Stimulated activated CD4-positive, alpha-beta T cell treated with anti-CD3 and anti-CD28 coated beads, Interleukin-12 subunit alpha, Interleukin-12 subunit beta, amount 100 ng/mL, for 4 hours (primary cell): Measurements from ENCODE around the gene KRT85.

Experiments
- DNase-seq: peaks from one replicate; pipeline ENCODE4 v3.0.0-alpha.2; 2020

The KRT85 gene

DNA sequence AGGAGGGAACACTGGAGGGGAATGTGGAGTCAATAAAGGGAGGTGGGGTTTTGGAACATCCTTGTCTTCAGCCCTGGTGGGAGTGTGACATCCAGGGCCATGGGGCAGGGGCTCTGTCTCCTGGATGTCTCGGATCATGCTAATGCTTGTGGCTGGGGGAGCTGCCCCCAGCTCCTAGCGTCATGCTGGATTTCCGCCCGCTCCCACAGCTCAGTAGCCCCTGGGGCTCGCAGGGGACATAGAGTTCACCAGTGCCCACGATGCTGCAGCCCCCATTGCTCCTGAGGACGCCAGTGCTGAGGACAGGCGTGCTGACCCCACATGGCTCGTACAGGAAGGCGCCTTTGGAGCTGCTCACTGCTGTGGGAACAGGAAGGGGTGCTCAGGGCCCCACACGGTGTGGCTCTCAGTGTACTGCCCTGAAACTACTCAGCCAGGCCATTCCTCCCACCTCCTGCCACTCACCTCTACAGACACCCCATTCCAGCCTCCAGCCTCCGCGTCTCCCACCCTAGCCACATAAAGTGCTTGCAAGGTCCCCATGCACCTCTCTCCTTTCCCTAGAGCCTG is 27.6 kb upstream of the KRT85 start:
- DNase-seq, result no peak

DNA sequence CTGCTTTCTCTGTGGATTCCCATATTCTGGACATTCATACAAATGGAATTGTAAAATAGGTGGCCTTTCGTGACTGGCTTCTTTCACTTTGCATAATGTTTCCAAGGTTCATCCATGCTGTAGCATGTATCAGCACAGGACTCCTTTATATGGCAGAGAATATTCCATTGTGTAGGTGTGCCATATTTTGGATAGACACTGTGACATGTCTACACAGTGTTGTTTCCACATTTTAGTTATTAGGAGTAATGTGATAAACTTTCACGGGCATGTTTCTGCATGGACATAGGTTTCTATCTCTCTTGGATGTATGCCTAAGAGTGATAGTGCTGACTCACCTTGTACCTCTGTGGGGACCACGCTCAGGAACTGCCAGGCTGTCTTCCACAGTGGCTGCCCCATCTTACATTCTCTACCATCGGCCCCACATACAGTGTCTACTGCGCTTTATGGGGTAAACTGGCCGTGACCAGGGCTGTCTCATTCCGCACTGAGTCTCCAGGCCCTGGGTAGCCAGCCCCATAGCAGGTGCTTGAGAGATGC is 25.3 kb upstream of the KRT85 start:
- DNase-seq, result no peak

DNA sequence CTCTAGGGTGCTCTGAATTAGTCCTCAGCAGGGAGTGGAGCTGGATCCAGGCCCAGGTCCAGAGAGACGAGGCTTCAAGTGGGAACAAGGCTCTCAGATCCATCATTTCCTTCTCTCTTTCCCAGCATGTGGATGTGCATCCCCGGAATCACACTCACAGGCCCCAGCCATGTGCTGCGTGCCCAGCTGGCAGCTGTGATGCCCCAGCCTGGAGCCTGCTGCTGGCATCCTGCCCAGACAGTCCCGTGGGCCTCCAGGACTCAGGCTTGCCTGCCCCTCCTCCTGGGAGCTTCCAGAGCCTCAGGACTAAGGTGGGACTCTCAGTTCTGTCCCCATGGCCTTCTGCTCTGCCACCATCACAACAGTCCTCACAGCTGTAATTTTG is 24.3 kb upstream of the KRT85 start:
- DNase-seq, result no peak

DNA sequence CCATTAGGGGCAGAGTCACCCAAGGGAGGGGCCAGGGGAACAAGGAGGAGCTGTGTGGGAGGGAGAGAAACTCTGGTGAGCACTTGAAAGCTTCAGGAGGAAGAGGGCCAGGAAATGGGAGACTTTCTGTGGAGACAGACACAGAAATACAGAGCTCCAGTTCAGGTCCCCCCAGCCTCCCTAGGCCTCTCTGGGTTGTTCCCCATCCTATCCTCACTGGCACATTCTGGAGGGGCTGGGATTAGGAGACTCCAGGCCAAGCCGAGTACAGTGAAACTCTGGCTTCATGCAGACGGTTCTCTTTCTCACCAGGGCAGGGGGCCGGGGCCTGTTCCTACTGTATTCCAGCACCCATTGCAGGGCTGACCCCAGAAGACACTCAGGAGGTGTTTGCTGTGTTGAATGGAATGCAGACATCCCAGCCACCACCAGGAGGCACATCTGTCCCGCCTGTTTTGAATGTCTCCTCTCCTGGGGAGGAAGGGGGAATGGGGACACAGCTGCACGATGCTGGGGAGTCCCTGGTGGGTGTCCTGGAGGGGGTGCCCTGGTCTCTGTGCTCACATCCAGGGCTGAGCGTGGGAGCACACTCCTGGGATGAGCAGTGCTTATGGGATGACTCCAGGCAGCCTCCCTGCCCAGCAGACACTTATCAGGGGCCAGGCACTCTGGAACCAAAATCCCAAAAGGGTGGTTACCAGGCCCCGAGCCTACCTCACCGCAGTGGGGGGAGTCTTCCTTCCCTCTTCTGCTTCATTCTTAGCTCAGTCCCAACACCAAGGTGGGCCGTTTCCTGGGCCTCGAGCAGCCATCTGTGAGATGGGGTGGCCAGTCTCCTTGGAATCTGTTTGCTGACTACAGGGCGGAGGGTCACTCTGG is 23.7 kb upstream of the KRT85 start:
- no peak for DNase-seq

DNA sequence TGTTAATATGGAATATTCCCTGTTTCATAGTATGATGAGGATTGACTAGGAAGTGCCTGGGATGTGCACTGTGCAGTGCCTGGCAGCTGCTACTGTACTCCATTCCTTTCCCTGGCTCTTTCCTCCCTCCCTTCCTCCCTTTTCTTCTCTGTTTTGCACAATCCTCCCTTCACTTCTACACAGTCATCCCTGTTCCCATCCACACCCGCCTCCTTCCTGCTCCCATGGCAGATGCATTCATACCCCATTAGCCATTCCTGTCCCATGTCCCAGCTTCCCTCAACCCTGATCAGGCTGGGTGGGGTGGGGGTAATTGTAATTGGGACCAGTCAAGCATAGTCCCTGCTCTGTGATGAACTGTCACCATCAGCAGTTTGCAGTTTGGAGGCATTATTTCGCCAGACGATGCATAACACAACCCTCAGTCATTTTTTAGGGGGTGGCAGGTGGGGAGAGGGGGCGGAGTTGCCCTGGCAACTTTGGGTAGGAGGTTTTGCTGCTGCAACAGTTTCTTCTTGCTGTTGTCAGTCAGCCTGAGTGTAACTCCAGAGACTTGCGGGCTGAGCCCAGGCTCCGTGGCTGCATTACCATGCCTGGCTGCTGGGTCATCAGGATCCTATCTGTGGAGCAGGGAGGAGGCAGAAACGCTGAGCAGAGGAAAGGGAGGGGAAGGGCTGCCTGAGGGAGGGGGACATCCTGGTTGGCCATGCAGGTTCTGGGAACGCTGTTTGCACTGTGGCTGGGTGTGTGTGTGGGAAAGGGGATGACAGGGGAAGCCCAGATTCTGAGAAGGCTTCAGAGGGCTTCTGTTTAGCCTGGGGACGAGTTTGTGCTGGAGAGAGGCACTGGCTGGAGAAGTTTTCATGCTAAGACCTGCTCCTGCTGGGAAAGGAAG is 22.3 kb upstream of the KRT85 start:
- no peak for DNase-seq

- DNase-seq, result no peak
These were observed 20.6 kb upstream of the KRT85 start for GRCh38 chr12:52387859-52388258.

- no peak for DNase-seq
These were observed 18.0 kb upstream of the KRT85 start, which contains the start of gene KRT84 for GRCh38 chr12:52385226-52385702. Gene KRT84 (minus strand): TSS chr12:52385652. CDS start chr12:52385585, 67 bp downstream.

DNA sequence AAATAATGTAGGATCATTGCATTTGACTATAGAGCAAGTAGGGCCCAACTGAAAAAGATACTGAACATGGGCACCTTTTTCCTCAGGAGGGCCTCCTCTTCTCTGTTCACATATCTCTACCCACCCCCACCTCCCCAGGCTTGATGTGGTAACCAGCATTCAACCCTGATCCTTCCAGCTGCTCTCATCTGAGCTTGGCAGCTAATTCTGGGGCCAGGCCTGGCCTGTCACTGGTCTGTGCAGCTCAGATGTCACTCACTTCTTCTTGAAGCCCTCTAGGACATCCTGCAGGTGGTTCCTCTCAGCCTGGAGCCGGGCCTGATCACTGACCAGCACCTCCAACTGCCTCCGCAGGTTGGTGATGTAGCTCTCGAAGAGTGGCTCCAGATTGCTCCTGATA is 16.1 kb upstream of the KRT85 start:
- DNase-seq, result no peak

DNA sequence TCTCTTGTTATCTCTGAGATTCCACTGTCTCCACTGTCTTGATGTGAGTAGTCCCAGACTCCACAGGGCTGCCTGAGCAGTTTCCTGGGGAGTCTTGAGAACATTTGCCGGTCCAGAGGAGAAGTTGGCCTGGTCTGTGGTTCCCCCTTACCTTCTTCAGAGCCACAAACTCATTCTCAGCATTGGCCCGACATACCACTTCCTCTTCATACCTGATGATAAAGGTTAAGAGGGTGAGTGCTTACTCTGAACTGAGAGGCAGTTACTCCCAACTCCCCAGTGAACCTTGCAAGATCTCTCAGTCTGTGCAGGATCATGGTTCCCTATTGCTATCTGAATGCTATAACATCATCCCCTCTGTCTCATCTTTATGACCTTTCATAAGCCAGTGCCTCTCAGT is 15.6 kb upstream of the KRT85 start:
- DNase-seq, result no peak

GRCh38 chr12:52381206-52381605 is 13.9 kb upstream of the KRT85 start:
- no peak for DNase-seq

DNA sequence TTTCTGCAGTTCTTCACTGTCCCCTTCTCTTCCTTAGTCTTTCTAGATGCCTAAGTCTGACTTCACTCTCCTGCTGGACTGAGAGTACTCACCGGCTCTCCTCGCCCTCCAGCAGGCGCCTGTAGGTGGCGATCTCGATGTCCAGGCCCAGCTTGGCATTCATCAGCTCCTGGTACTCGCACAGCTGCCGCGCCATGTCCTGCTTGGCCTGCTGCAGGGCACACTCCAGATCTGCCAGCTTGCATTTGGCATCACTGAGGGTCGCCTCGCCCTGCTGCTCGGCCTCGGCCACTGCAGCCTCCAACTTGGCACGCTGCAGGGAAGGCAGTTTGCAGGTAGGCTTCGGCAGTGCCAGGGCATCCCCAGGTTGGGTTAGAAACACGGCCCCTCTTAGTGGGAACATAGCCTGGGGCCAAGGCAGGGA is 13.0 kb upstream of the KRT85 start:
- no peak for DNase-seq

GRCh38 chr12:52379536-52379935 is 12.3 kb upstream of the KRT85 start:
- no peak for DNase-seq

- no peak for DNase-seq
These were observed 10.8 kb upstream of the KRT85 start for GRCh38 chr12:52378091-52378490.

DNA sequence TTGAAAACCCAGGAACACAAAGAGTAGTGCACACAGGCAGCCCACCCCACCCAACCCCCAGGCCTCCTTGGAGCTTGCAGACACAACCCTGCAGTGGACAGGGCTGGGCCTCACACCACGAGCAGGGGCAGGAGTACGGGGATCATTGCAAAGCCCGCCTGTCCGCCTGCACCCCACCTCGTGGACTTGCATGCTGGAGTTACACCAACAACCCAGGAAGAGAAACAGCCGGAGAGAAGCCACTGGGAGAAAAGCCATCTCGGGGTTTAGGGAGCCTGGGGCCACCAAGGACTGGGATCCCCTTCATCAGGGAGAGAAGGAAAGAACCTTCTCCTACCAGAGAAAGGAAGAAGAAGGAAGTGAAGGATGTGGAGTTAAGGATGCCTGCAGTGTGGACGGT is 10.0 kb upstream of the KRT85 start:
- no peak for DNase-seq

DNA sequence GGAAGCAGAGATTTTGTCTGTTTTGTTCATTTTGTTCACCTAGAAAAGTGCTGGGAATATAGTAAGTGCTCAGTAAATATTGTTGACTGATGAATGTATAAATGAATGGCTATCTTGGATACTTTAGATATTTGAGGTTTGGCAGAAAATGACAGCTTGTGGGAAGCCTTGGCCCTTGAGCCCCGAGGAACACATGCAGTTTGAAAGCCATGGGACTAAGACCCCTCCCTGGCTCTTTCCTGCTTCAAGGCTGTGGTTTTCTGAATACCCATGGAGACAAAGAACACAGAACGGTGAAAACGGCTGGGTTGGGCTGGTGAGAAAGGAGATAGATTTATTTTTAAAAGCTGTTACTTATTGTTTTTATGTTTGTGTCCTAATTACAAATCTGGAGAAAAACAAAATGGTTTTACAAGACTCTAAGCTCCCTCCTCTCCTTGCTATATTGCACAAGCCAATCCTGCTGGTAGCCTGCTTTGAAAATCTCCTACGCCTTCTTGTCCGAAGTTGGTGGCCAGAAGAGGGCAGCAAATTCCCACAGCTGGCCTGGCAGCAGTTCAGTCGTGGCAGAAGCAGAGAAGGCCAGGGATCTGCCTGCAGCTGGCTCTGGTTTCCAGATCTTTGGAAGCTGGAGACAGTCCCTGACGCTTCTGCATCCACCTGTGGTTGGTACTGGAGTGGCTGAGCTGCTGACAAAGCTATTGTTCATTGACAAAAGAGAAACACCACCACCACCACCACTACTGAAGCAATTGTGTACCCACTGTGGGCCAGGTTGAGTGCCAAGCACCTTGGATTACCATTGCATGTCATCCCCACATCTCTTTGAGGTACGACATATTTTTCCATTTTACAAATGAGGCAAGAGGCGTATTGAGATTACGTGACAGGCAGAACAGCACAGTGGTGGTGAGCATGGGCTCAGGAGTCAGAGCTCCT is 5.2 kb upstream of the KRT85 start:
- peak; percentile 34 for DNase-seq

GRCh38 chr12:52371716-52372115 is 4.4 kb upstream of the KRT85 start:
- no peak for DNase-seq

DNA sequence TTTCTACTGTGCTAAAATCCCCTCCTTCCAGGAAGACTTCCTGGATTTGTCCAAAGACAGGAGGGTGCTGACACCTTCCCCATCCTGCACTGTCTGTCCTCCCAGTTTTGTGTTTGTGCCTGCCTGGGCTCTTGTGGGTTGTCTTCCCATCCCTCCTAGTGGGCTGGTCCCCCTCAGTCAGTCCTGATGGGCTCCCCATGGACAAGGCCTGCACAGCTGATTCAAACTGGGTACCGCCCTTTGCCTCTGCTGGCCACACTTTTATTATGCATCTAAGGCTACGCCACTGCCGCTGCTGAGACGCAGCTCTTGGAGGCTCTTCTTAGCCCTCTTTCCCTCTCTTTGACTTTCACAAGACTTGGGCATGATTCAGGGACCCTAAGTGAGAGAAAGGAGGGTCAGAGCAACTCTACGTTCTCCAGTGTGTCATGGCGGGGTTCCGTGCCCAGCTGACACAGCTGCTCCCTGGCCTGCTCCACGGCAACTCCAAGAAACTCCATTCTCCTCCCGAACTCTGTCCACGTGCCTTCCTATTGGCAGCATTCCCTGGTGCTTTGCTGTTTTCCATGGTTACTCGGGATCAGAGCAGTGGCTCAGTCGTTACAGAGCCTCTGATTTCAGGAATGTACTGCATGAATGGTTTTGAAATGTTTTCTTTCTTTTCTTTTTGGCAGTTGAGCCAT is 3.8 kb upstream of the KRT85 start:
- no peak for DNase-seq

DNA sequence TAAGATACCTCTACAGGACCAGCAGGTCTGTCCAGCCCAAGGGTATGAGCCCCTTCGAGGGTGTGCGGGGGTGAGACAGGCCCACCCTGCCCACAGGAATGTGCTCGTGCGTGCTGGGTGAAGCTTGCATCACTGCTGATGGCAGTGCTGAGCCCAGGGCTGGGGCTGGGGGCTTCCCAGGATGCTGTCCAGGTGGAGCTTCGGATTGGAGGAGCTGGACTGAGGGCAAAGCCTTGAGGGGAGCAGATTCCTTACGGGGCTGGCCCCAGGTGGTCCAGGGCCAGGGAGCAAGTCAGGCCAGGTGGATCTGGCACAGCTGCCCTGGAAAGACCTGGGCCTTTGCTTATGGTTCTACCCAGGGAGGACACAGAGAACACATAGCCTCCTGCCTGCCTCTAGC is 2.5 kb upstream of the KRT85 start:
- DNase-seq, result no peak

- DNase-seq, result no peak
These were observed 1.9 kb upstream of the KRT85 start for GRCh38 chr12:52369211-52369610.

GRCh38 chr12:52368508-52368907 is 1.2 kb upstream of the KRT85 start:
- DNase-seq, result no peak

- no peak for DNase-seq
These were observed 595 bp upstream of the KRT85 start for GRCh38 chr12:52367876-52368275.
